ENCODE measurements around the gene FANCG.

The FANCG gene

DNA sequence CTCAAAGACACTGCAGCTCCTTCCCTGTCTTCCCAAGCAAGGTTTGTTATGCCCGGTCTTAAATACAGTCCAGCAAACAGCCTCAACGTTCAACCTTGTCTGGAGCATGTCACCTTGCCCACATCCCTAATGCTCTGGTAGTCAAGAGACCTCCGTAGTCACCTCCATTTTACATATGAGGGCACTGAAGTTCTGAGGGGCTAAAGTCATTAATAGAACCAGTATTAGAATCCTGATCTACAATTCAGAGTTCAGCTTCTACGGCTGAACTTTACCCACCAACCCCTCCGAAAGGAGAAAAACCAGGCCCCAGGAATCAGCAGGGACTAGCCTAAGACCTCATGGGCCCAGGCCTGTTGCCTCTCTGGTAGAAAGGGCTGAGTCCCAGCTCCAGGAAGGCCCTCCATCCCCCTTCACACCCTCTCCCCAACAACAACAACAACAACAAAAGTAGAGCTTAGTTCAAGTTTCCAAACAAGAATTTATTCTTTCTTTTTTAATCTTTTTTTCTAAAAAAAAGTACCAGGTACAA is 24.0 kb upstream of the FANCG start:
- no peak for DNase-seq (ENCODE audit: low read depth)

DNA sequence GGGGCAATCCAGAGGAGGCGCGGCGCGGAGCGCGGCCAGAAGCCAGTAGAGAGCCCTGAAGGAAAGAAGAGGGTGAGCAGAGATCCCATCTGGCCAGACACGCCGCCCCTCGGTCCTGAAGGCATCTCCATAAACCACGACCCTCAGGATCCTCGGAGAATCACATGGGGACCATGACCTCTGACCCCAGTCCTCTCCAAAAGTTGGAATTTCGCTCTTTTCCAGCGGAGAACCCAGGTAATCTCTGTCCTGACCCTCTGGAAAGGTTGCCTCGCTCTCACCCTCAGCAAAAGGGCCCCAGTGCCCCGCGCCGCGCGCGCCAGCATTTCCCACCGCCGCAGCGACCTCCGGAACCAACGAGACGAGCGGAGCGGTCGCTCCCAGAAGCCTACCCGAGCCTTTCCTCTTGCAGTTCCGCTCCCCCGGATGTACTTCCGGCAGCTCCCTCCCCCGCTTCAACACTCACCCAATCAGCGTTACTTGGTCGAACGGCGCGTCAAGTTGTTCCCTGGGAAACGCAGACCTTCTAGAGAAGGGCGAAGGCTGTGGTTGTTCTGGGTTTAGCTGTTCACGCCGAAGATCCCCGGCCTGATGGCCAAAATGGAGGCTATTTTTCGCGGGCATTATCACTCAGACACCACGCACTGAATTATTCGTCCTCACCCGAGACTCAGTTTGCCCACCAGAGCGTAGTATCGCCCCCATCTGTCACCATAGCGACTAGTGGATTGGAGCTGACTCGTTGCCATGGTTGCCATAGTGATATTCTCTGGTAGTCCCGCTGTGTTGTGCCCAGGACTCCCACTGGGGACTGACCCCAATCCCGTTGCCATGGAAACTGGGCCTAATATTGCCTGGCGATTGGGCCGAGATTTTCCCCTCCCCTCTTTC is 23.3 kb upstream of the FANCG start, which contains the start of gene STOML2:
TSS of gene STOML2 (minus strand) at position 363 of the 891 bp plus-strand sequence. CDS start at position 326, 37 bp downstream.
- DNase-seq (ENCODE audit: low read depth) = peak; percentile 90

DNA sequence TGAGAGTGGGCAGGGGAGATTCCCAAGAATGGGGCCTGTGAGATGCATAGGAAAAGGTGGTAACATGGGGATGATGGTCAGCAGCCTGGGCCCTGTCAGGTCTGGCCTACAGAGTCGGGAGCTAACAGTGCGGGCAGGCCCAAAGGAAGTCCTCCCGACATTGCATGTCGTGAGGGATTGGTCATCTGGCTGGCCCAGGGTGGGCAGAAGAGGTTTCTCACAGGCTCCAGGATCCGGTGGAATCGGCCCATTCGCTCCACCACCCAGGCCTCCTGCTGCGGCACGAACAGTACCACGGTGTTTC is 22.7 kb upstream of the FANCG start:
- DNase-seq (ENCODE audit: low read depth) = no peak

DNA sequence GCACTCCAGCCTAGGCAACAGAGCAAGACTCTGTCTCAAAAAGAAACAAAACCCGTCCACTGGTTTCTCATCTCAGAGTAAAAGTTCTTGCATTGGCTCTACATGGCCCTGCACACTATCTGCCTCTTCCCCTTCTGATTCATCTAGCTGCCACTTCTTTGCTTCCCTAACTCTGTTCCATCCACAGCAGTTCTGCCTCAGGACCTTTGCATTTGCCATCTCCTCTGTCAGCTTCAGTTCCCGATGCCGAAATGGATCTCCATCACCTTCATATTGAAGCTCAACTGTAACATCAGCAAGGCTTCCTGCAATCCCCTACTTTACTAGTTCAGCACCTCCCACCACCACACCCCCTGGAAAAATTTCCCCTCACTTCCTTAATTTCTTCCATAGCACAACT is 17.8 kb upstream of the FANCG start:
- no peak for DNase-seq (ENCODE audit: low read depth)

DNA sequence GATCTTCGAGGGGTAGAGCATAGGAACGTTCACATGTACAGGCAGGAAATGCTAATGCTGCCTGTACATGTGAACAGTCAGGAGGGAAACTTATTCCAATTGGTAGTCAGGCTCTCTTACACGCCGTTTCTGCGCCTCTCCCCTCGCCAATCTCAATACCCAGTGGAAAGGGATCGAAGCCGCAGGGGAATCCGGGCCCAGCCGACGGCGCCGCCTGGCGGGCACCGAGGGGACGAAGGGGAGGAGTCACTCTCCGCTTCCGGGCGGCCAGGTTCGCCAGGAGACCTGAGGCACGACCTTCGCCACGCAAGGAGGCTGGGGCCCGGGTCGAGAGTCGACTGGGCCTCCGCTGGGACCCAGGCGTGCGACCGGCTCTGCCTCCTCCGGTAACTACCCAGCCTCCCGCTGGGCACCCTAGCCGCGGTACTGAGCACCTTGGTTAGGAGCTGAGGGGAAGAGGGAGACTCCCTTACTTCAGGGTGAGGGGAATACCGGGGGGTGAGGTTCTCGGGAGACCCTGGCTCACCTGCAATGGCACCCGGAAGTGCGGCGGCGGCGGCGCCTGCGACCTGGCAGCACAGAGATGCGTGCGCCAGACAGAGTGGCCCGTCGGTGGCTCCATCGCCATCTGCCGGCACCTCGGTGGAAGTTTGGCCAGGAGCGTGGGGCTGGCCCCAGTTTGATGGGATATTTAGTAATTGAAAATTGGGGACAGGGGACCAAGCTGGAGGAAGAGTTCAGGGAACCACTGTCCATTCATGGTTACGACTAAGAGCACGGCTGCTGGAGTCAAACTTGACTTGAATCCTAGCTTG is 16.5 kb upstream of the FANCG start, which contains the start of gene PIGO:
TSS of gene PIGO (minus strand) at position 557 of the 815 bp plus-strand sequence. CDS start 1,026 bp downstream, outside the sequence.
- peak; percentile 86 for DNase-seq (ENCODE audit: low read depth)

DNA sequence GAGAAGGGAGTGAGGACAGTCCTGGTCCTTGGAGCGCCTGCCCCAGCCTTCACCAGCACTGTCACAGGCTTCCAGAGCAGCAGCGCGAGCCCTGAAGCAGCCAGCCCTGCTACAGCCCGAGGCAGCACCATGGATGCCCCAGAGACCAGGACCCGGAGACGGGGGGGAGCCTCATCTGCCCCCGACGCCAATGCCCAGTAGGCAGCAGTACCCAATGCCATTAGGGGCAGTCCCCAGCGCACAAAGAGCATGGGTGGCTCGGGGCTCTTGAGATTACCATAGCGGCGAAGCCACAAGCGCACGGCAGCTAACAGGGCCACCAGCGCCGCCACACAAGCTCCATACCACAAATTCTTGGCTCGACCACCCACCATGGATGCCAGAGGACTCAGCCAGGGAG is 11.8 kb upstream of the FANCG start:
- no peak for DNase-seq (ENCODE audit: low read depth)

DNA sequence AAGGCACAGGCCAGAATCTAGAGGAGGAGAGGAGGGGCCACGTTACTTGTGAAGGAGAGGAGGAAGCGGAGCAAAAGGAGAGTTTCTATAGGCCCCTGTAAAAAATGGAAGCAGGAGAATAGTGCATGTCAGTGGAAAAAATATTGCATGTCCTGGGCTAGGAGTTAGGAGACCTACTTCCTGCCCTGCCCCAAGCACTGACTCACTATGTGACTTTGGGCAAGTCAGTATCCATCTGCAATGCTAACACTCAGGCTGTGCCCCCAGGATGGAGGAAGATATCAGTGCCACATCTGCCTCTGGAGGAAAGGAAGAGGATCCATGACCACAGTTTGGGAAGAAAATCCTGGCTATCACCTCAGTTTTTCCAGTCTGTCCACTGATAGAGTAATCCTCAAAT is 9.7 kb upstream of the FANCG start:
- no peak for DNase-seq (ENCODE audit: low read depth)

DNA sequence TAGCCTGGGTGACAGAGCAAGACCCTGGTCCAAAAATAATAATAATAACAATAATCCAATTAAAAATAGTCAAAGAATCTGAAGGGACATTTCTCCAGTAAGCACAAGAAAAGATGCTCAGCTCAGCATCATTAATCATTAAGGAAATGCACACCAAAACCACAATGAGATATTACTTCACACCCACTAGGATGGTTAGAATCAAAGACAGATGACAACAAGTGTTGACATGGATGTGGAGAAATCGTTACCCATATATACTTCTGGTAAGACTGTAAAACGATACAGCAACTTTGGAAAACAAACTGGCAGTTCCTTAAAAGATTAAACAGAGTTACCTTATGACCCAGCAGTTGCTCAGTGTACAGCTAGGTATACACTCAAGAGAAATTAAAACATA is 5.3 kb upstream of the FANCG start:
- DNase-seq (ENCODE audit: low read depth) = no peak

DNA sequence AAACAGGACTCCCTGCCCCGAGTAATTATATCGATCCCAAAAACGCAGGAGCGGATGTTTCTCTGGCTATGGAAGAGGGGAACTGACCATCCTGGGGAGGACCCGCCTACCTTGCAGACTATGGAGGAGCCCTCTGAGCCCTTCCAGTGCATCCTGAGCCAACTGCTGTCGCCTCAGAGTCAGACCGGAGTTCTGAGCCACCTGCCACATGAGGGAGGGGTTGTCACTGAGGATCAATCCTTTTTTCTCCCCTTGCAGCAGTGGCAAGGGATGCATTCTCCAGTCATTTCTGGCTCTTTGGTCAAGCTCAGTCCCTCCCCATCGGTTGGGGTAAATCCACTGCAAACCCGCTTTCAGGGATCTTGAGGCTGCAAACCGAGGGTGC is 709 bp downstream of the FANCG start:
- no peak for DNase-seq (ENCODE audit: low read depth)

DNA sequence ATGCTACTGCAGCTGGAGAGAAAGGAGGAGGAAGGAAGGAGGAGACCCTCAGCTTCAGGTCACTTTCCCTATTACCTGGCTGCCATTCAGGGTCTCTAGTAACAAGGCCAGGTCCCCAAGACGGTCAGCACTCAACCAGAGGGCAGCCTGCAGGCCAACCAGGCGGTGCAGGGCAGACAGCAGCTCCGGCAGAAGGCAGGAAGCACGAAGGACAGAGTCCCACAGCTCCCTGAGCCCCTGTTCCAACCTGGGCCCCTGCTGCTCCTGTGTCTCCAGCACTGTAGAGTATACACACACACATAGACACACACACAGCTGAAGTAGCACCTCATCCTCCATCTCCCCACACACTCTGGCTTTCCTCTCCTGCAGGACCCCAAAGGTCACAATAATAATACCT is 1.7 kb downstream of the FANCG start:
- DNase-seq (ENCODE audit: low read depth) = no peak

DNA sequence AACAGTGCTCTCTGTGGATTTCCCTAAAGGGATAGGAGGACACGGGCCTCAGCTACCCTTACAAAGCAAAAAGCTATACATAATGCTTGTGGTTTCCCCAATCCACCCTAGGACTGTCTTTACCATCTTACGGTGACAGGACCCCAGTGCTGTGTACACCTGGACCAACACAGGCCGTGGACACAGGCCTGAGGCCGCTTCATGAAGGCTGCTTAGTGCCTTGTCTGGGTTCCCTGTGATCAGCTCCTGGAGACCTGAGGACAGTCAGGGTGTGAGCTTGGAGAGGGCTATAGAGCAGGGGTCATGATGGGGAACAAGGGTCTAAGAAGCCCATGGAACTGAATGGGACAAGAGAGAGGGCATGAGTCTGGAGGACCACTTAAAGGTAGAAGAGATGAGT is 2.9 kb downstream of the FANCG start:
- DNase-seq (ENCODE audit: low read depth) = no peak

DNA sequence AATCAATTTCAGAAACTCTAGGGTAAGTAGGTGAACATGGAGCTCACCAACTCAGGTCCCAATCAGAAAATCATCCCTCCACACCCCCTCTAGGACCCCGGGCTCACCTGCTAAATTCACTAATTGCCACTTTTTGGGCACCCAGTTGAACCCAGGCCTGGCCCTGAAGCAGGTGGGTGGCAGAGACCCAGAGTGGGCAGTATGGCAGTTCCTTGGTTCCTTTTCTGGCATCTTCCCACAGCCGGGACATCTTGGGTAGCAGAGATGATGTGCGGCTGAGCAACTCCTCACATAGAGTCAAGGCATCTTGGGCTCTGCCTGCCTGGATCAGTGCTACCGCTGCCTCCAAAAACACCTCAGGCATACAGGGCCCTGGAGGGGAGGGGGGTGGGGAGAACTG is 4.4 kb downstream of the FANCG start:
- no peak for DNase-seq (ENCODE audit: low read depth)

DNA sequence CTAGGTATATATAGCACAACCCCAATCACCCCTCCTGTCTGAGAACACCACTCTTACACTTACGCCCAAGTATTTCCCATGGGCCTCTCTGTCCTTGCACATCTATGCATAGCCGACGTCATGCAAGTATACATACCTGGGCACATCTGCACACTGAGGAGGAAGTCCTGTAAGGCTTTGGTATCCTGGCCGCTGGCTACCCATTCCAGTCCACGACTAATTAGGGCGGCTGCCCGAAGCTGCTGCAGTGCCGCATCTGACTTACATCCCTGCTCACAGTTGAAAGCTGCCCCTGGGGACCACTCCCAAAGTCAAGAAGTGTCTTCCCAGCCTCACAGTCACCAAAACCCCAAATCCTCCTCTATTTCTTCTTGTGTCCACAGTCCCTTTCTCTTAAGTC is 5.0 kb downstream of the FANCG start:
- DNase-seq (ENCODE audit: low read depth) = no peak

DNA sequence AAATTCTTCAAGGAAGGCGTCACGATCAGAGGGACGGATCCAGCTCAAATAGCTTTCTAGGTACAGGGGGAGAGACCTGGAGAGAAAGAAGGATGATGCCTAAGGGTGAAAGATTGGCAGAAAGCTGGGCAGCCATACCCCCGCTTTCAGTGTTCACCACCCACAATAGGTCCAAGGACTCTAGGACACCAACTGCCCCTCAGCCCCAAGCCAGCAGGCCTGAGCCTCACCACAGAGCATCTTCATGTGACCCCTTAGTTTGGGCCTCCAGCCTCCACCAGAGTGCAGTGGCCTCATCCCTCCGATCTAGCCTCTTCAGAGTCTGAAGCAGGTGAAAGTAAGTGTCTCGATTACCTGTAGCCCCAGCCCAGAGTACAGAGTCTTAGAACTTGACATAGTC is 5.6 kb downstream of the FANCG start:
- DNase-seq (ENCODE audit: low read depth) = no peak

DNA sequence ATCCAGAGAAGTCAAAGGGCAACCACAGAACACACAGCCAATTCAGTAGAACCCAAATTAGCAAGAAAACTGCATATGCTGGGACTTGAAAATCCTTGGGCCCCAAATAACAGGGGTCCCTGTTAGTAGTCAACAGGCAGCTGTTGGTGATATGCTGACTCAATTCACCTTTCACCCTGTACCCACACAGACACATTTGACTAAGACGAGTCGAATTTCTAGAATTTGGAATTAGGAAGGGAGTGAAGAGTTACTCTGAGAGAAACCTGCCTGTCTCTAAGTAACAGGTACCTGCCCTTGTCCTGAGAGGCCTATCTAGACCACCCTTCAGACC is 6.5 kb downstream of the FANCG start:
- no peak for DNase-seq (ENCODE audit: low read depth)

DNA sequence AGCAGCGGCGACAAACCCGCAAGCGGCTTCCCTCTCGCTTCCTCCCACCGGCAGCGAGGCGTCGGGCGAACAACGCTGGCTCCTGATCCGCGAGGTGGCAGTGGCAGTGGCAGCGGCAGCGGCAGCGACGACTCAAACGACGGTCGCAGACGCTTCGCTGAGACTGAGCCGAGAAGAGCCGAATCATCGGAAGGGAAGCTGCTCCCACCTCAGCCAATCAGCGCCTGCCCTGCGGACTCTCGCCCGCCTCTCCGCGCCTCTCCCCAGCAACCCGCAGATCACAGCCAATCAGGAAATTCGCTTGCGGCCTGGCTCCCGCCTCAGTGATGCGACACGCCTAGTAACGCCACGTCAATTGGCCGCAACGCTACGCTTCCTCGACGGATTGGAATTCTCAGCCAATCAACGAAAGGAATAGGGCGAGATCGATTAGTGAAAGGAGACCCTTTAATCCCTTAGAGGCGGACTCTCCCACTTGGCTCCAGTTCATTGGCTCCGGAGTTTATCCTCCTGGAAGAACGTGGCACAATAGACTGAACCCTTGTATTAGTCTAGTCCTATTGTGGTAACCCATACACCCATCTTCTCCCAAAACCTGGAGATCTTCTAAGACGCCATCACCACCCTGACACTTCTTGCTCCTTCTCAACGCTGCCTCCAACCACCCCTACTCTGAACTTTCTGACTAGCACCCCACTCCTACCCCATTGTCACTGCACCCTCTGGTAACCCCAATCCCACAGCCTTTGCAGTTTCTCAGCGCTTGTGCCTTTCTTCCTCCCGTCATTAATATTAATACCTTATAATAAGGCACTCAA is 7.1 kb downstream of the FANCG start, which contains the start of gene VCP:
TSS of gene VCP (minus strand) at position 165 of the 818 bp plus-strand sequence. CDS start 272 bp downstream, outside the sequence.
- peak; percentile 96 for DNase-seq (ENCODE audit: low read depth)

DNA sequence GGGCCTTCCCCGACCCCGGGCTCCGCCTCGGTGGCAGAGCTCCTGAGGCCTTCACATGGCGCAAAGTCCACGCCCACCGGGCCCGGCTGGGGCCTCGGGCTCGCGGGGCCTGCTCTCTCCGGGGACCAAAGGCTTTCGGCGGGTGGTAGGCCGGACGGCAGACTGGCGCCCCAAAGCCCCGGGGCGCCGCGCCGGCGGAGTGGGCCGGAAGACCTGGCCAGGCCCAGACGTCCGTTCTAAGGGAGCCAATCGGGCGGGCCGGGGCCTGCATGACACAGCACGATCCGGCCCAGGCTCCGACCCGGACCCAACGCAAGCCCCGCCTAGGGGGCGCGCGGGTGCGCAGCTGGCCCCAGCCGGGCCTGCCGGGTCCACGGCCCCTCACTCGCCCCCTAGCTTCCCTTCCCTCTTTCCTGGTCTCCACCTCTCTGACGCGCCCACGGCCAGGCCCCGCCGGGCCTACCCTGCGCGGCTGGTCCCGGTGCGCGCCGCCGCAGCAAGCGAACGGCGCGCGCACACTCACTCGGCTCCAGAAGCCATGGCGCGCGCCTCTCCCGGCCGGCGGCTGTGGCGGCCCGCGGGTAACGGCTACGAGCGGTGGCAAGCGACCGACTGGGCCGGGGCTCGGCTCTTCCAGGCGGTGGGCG is 7.8 kb downstream of the FANCG start:
- peak; percentile 59 for DNase-seq (ENCODE audit: low read depth)

DNA sequence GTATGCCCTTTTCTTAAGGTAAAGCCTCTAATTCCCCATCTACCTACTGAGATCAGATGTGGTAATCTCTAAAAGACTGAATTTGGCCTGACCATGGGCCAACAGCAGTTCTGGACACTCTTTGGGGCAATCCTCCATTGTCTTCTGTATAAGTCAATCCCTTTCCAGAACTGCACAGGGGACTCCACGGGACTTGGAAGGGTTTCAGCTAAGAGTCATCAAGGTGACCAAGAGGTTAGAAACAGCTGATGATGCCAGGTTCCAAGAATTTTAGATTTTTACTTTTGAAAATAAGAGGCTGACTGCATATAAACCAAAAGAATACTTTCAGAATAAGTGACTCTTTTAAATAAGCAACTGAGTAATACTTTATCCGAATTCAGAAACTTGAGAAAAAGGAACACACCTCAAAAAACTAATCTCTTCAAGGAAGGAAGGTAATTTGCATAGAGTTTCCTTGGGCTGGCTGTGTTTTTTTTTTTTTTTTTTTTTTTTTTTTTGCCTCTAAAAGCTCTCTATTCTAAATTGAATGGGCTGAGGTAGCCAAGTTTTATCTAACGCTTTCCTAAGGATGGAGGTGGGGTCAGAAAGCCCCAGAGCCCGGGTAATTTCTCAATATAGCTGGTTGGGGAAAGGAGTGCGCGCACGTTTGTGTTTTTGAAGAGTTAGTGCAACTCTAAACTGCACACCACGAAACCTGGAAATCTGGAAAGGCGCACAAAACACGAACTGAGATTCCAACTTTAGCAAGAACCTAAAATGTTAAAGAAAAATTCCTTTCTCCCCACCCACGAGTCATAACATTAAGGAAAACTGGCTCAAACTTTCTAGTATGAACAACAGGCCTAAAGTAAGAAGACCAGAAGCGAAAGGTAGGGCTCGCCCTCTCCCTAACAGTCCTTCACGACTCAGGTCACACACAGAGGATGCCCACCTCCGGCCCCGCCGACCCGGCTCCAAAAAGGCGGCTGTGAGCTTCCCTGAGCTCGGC is 8.6 kb downstream of the FANCG start:
- DNase-seq (ENCODE audit: low read depth) = no peak

DNA sequence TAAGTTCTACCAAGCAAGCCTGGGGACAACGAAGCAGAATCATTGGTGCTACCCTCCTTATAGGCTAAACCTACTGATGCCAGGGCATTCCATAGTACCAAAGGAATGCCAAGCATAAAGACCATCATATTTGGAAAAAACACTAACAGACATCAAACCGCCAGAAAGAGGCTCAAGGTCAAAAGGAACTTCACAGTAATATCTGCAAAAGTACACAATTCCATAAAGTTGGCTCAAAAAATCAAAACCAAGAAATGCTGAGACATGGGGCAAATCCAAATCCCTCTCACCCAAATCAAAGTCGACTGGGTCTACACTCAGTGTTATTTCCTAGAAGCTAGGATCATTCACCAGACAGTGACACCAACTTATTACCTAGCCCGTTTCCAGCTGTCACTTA is 10.7 kb downstream of the FANCG start:
- DNase-seq (ENCODE audit: low read depth) = no peak

DNA sequence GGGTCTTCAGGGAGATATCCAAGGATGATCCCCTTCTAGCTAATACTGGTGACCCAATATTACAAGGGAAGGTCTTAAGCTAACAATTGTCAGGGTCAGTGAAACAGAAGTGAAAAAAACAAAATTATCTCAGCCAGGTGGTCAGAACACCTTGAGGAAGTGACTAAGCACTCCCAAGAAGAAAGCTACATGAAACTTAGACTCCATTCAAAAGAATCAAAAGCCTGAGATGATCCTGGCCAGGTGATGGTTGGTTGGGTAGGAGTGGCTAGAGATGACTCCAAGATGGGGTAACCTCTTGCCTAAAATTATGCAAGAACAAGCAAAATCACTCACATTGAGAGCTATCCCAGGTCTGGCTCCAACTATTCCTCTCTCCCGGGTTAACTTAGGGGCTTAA is 12.7 kb downstream of the FANCG start:
- DNase-seq (ENCODE audit: low read depth) = no peak

Measured in stimulated activated CD4-positive, alpha-beta T cell treated with anti-CD3 and anti-CD28 coated beads, Interleukin-2, amount 100 ng/mL, for 4 hours (primary cell).